ENCODE data around the gene VAC14. TPM values are rescaled to one million over a fixed set of nuclear protein-coding genes. Genes with fewer than 3 reads are reported as not detected.

The VAC14 gene
- total and polyA plus RNA-seq, 4 donors, result 27.6 to 60.8 (median 50.9) TPM

- DNase-seq, result no peak
- Histone ChIP-seq H3K27me3 (ENCODE audit: control insufficient read depth in 3 of 3, insufficient read depth in 3 of 3, low read length in 2 of 3) (no peaks in the 10 kb centered on the region), H3K4me3 (no peak overlapping the region), H3K9ac (ENCODE audit: insufficient read depth in 1 of 2, low read length in 2 of 2) (no peak overlapping the region), H3K4me1 (ENCODE audit: control insufficient read depth in 5 of 5, insufficient read depth in 5 of 5, low read length in 5 of 5) (no peaks in the 10 kb centered on the region), H3K9me3 (ENCODE audit: control insufficient read depth in 4 of 4, insufficient read depth in 3 of 4, low read length in 3 of 4) (no peaks in the 10 kb centered on the region), H3K36me3 (ENCODE audit: control insufficient read depth in 4 of 4, insufficient read depth in 4 of 4, low read length in 4 of 4) (peaks cover 5 to 35% (median 18%) of the 10 kb centered on the region in 4 donors), H3K27ac (ENCODE audit: low read depth in 1 of 2, low read length in 1 of 2) (no peak overlapping the region)
- no peak for ATAC-seq (ENCODE audit: insufficient read depth, low FRiP score)
- whole genome bisulfite sequencing, 2 donors, result 63 to 64% methylated on average over 6 to 7 of the region's 7 CpGs
- TF ChIP-seq CTCF (IDR thresholded peaks at IDR 0.05; ENCODE audit: control extremely low read depth, extremely low read depth), result no peak
Observed at GRCh38 chr16:70660672-70661350, 140.1 kb downstream of the VAC14 start.

GRCh38 chr16:70659953-70660671, 140.8 kb downstream of the VAC14 start:
- H3K4me3 ChIP-seq, result no peak overlapping the region
- no peak overlapping the region for H3K9ac ChIP-seq (ENCODE audit: insufficient read depth in 1 of 2, low read length in 2 of 2)
- H3K27me3 ChIP-seq (ENCODE audit: control insufficient read depth in 3 of 3, insufficient read depth in 3 of 3, low read length in 2 of 3), result no peaks in the 10 kb centered on the region
- H3K9me3 ChIP-seq (ENCODE audit: control insufficient read depth in 4 of 4, insufficient read depth in 3 of 4, low read length in 3 of 4), result no peaks in the 10 kb centered on the region
- no peak for DNase-seq
- H3K4me1 ChIP-seq (ENCODE audit: control insufficient read depth in 5 of 5, insufficient read depth in 5 of 5, low read length in 5 of 5), result no peaks in the 10 kb centered on the region
- TF ChIP-seq CTCF (IDR thresholded peaks at IDR 0.05; ENCODE audit: control extremely low read depth, extremely low read depth), result no peak
- ATAC-seq (ENCODE audit: insufficient read depth, low FRiP score), result no peak
- no peak overlapping the region for H3K27ac ChIP-seq (ENCODE audit: low read depth in 1 of 2, low read length in 1 of 2)
- 77% methylated on average over 16 of the region's 16 CpGs for WGBS, 2 donors
- peaks cover 1 to 28% (median 15%) of the 10 kb centered on the region in 4 donors for H3K36me3 ChIP-seq (ENCODE audit: control insufficient read depth in 4 of 4, insufficient read depth in 4 of 4, low read length in 4 of 4)

GRCh38 chr16:70659546-70659945, 141.4 kb downstream of the VAC14 start:
- no peak for TF ChIP-seq CTCF (IDR thresholded peaks at IDR 0.05; ENCODE audit: control extremely low read depth, extremely low read depth)
- H3K4me1 ChIP-seq (ENCODE audit: control insufficient read depth in 5 of 5, insufficient read depth in 5 of 5, low read length in 5 of 5), result no peaks in the 10 kb centered on the region
- H3K4me3 ChIP-seq, result no peak overlapping the region
- H3K27ac ChIP-seq (ENCODE audit: low read depth in 1 of 2, low read length in 1 of 2), result no peak overlapping the region
- no peaks in the 10 kb centered on the region for H3K27me3 ChIP-seq (ENCODE audit: control insufficient read depth in 3 of 3, insufficient read depth in 3 of 3, low read length in 2 of 3)
- no peak overlapping the region for H3K9ac ChIP-seq (ENCODE audit: insufficient read depth in 1 of 2, low read length in 2 of 2)
- DNase-seq, result no peak
- 85 to 89% methylated on average over 12 of the region's 12 CpGs for WGBS, 2 donors
- H3K9me3 ChIP-seq (ENCODE audit: control insufficient read depth in 4 of 4, insufficient read depth in 3 of 4, low read length in 3 of 4), result no peaks in the 10 kb centered on the region
- no peak for ATAC-seq (ENCODE audit: insufficient read depth, low FRiP score)
- H3K36me3 ChIP-seq (ENCODE audit: control insufficient read depth in 4 of 4, insufficient read depth in 4 of 4, low read length in 4 of 4), result peaks cover 0 to 23% (median 12%) of the 10 kb centered on the region in 4 donors

All from lung (tissue), 12 donors.